Prostate gland (tissue), 2 donors: Measurements from ENCODE around the gene C11orf91.
"Not testable (repeated sequence)": the region's sequence is repeated elsewhere in the genome, so short reads cannot be mapped to it uniquely, and the experiment has no call there.

Source experiments
- POLR2A ChIP-seq: fragments of 450-650 bp; IDR thresholded peaks from one replicate; pipeline ENCODE4 v1.6.1; 2016; ENCODE audit warnings: antibody characterized with exemption, mild to moderate bottlenecking
- POLR2AphosphoS5 ChIP-seq: sonication (generic); formaldehyde crosslinking; IDR thresholded peaks from one replicate; pipeline ENCODE4 v1.6.1; 2017; ENCODE audit warnings: antibody characterized with exemption
- TF ChIP-seq, protein P1 (sequence below), 4 experiments: fragments of 200-600 bp in 2 of 4; fragments of 450-650 bp in 2 of 4; sonication (generic) in 2 of 4; IDR thresholded peaks; 1 replicate in 3 of 4; 2 replicates in 1 of 4; pipeline ENCODE4 v1.5.1; 2016 to 2019; ENCODE audit warnings: antibody characterized with exemption in 4 of 4, mild to moderate bottlenecking in 2 of 4, moderate library complexity in 2 of 4

DNA sequence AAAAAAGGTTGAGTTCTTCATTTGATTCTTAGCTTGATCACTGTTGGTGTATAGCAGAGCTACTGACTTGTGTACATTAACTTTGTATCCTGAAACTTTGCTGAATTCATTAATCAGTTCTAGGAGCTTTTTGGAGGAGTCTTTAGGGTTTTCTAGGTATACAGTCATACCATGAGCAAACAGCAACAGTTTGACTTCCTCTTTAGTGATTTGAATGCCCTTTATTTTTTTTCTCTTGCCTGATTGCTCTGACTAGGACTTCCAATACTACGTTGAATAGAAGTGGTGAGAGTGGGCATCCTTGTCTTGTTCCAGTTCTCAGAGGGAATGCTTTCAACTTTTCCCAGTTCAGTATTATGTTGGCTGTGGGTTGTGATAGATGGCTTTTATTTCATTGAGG is 22.0 kb downstream of the C11orf91 start:
- TF ChIP-seq, protein P1, sequence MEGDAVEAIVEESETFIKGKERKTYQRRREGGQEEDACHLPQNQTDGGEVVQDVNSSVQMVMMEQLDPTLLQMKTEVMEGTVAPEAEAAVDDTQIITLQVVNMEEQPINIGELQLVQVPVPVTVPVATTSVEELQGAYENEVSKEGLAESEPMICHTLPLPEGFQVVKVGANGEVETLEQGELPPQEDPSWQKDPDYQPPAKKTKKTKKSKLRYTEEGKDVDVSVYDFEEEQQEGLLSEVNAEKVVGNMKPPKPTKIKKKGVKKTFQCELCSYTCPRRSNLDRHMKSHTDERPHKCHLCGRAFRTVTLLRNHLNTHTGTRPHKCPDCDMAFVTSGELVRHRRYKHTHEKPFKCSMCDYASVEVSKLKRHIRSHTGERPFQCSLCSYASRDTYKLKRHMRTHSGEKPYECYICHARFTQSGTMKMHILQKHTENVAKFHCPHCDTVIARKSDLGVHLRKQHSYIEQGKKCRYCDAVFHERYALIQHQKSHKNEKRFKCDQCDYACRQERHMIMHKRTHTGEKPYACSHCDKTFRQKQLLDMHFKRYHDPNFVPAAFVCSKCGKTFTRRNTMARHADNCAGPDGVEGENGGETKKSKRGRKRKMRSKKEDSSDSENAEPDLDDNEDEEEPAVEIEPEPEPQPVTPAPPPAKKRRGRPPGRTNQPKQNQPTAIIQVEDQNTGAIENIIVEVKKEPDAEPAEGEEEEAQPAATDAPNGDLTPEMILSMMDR (IDR thresholded peaks at IDR 0.05): not testable (repeated sequence)
- not testable (repeated sequence) for TF ChIP-seq POLR2AphosphoS5, POLR2A
